ENCODE measurements around the gene LRRC42. TPM values are rescaled to one million over a fixed set of nuclear protein-coding genes. Genes with fewer than 3 reads are reported as not detected.

LRRC42 gene
- total and polyA plus RNA-seq, 10 of the 15 experiments (the other 5 are each of a cell fraction or from before 2014, with no cell fraction given): 11.0 to 34.4 (median 23.0) TPM

GRCh38 chr1:53929246-53929960, 16.7 kb upstream of the LRRC42 start:
- H3K4me2 ChIP-seq (ENCODE audit: control insufficient read depth, insufficient read depth): no peak overlapping the region
- peaks cover 0 to 13% of the 10 kb centered on the region in 2 experiments; a peak in 2 of 4 replicates for H3K36me3 ChIP-seq (ENCODE audit: control insufficient read depth in 2 of 2, insufficient read depth in 2 of 2, low read length in 1 of 2)
- H4K20me1 ChIP-seq (ENCODE audit: control insufficient read depth, insufficient read depth): no peaks in the 10 kb centered on the region
- ChIA-PET POLR2A (no interaction called here), CTCF (interaction anchor here (1.3 kb wide), 1 partner anchor 27 kb away, joined by 3 read pairs; no protein-coding TSS in a partner anchor), SMC1A (ENCODE audit: uncharacterized antibody, unreplicated experiment) (interaction anchor here (0.7 to 1.2 kb wide), 4 partner anchors 11 to 88 kb away, joined by 3 to 4 read pairs (median 3); no protein-coding TSS in a partner anchor), RAD21 (ENCODE audit: unreplicated experiment) (interaction anchor here (1.1 kb wide), 1 partner anchor 16 kb away, joined by 3 read pairs; the partner anchor contains the start of genes IFT25 and LRRC42)
- FAIRE-seq (no peak), ATAC-seq (no peak), DNase-seq (ENCODE audit: low read depth, low spot score) (no peak)
- no peak overlapping the region for H3K27ac ChIP-seq (ENCODE audit: control insufficient read depth, insufficient read depth)
- no peak overlapping the region for H3K9ac ChIP-seq (ENCODE audit: control insufficient read depth, insufficient read depth, low read length)
- in situ Hi-C loops (cut with MboI): no loop called here
- WGBS (ENCODE audit: insufficient coverage, insufficient replicate concordance, low lambda C conversion rate, missing lambda C conversion rate): 92% methylated on average over 2 of the region's 2 CpGs
- no peak for TF ChIP-seq CHD2 (IDR thresholded peaks at IDR 0.05; ENCODE audit: borderline replicate concordance, low read depth, low read length)
- no peak for TF ChIP-seq ETV6 (conservative IDR thresholded peaks at IDR 0.05 in 1 of 2, IDR thresholded peaks at IDR 0.05 in 1 of 2; ENCODE audit: borderline replicate concordance in 1 of 2, low read depth in 1 of 2)
- TF ChIP-seq HDAC2 (IDR thresholded peaks at IDR 0.05): no peak
- TF ChIP-seq FOXM1 (IDR thresholded peaks at IDR 0.05; ENCODE audit: low read depth, low read length): no peak
- TF ChIP-seq EED (IDR thresholded peaks at IDR 0.05; ENCODE audit: low read depth): no peak
- TF ChIP-seq MEF2B (IDR thresholded peaks at IDR 0.05; ENCODE audit: partially characterized antibody, poor library complexity, severe bottlenecking): no peak
- no peak for TF ChIP-seq ZNF384 (IDR thresholded peaks at IDR 0.05; ENCODE audit: borderline replicate concordance, low read depth, low read length)
- no peak for TF ChIP-seq CHD1 (IDR thresholded peaks at IDR 0.05; ENCODE audit: low read depth, low read length)
- no TSS peak for BruUV-seq (replicated peaks)
- no peak overlapping the region for H2AFZ ChIP-seq (ENCODE audit: control insufficient read depth, low read depth, low read length)
- no peak overlapping the region for H3K4me3 ChIP-seq
- no peaks in the 10 kb centered on the region for H3K79me2 ChIP-seq (ENCODE audit: control insufficient read depth, insufficient read depth, low read length)
- no peaks in the 10 kb centered on the region for H3K4me1 ChIP-seq (ENCODE audit: control insufficient read depth, insufficient read depth, low read length)
- H3K9me3 ChIP-seq (replicated peaks; ENCODE audit: control insufficient read depth, insufficient read depth, low read length): peaks cover 6% of the 10 kb centered on the region; the same call in 2 of the 3 replicates
- intact Hi-C loops (cut with micrococcal nuclease; ENCODE audit: unreplicated experiment): no loop called here
- no peaks in the 10 kb centered on the region for H3K27me3 ChIP-seq (replicated peaks in 1 of 2; ENCODE audit: control insufficient read depth in 2 of 2, insufficient read depth in 2 of 2, low read length in 1 of 2)
